GM18517 (cell line): ENCODE results near the gene SLC32A1.

ENCODE experiments used
- ATAC-seq: cut with Tn5 transposase; IDR thresholded peaks from one replicate; pipeline ENCODE4 v1.9.1; 2021; ENCODE audit warnings: mild to moderate bottlenecking, moderate library complexity; ENCODE audit not compliant: unreplicated experiment

SLC32A1 gene

GRCh38 chr20:38725148-38725901 is 1.0 kb downstream of the SLC32A1 start:
- ATAC-seq: no peak

- ATAC-seq: no peak
These were observed 1.9 kb downstream of the SLC32A1 start for GRCh38 chr20:38725931-38726803.

DNA sequence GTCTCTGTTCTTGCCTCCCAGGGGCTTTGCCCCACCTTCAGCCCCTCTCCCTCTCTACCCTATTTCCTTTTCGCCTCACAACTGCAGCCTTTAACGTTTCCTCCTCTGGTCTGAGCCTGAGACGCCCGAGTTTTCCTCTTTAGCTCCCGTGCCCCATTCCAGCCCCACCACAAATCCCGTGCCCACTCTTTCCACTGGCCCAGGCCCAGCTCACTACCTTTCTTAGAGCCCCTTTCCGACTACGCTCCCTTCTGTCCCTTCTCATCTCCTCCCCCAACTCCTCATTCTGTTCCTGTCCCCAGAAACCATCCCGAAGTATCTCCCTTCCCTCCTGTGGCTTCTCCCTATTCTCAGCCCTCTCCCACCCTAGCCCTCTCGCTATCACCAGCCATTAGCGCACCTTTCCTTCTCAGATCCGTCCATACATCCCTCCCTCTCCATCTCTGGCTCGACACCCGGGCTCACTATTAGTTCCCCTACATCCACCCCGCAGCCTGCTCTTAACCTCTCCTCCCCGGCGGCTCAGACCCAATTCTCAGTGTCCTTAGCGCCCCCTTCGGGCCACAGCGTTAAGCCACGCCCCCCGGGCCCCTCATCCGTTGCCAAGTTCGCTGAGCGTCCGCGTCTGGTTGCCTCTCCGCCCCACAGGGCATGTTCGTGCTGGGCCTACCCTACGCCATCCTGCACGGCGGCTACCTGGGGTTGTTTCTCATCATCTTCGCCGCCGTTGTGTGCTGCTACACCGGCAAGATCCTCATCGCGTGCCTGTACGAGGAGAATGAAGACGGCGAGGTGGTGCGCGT is 2.7 kb downstream of the SLC32A1 start:
- ATAC-seq: no peak

DNA sequence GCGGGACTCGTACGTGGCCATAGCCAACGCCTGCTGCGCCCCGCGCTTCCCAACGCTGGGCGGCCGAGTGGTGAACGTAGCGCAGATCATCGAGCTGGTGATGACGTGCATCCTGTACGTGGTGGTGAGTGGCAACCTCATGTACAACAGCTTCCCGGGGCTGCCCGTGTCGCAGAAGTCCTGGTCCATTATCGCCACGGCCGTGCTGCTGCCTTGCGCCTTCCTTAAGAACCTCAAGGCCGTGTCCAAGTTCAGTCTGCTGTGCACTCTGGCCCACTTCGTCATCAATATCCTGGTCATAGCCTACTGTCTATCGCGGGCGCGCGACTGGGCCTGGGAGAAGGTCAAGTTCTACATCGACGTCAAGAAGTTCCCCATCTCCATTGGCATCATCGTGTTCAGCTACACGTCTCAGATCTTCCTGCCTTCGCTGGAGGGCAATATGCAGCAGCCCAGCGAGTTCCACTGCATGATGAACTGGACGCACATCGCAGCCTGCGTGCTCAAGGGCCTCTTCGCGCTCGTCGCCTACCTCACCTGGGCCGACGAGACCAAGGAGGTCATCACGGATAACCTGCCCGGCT is 3.4 kb downstream of the SLC32A1 start:
- ATAC-seq: no peak

DNA sequence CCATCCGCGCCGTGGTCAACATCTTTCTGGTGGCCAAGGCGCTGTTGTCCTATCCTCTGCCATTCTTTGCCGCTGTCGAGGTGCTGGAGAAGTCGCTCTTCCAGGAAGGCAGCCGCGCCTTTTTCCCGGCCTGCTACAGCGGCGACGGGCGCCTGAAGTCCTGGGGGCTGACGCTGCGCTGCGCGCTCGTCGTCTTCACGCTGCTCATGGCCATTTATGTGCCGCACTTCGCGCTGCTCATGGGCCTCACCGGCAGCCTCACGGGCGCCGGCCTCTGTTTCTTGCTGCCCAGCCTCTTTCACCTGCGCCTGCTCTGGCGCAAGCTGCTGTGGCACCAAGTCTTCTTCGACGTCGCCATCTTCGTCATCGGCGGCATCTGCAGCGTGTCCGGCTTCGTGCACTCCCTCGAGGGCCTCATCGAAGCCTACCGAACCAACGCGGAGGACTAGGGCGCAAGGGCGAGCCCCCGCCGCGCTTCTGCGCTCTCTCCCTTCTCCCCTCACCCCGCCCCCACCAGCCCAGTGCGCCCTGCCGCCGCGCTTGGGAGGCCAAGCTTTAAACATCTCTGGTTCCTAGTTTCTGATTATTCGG is 4.0 kb downstream of the SLC32A1 start:
- ATAC-seq: no peak

- no peak for ATAC-seq
These were observed 4.8 kb downstream of the SLC32A1 start for GRCh38 chr20:38728911-38729642.

GRCh38 chr20:38729767-38730166 is 5.5 kb downstream of the SLC32A1 start:
- ATAC-seq: no peak

DNA sequence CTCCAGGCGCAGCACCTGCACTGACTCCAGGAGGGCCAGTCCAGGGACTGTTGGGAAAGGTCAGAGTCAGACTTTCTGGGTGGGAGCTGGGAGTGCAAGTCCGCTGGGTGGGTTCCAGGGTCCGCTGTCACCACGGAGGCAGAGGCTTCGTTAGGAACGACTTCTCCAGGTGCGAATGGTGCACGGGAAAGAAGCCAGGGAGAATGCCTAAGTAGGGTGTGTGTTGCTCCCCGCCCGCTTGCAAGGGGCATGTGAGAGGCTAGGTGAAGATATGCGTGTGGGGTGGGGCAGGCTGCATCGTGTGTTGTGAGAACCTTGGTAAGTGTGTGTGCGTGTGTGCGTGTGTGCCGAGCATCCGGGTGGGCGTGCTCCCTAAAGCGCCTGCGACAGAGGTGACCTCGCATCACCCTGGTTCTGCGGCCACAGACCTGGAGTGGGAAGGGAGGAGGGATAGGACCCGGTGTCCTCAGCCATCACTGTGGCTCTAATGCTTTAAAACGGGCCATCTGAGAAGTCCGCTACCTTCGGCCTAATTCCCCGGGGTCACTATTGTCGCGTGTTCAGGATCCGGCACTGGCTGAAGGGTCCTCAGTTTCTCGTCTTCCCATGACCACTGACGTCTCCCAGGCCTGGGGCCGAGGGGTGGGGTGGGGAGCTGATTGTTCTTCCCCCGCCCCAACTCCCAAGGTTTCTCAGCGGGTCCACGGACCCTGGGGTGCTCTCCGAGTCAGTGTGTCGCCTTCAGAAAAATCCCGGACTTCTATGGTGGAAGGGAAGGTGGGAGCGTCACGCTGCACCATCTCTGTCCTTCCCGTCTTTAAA is 6.1 kb downstream of the SLC32A1 start:
- no peak for ATAC-seq

GRCh38 chr20:38730989-38731737 is 6.9 kb downstream of the SLC32A1 start:
- peak; percentile 63 for ATAC-seq

GRCh38 chr20:38731738-38732113 is 7.4 kb downstream of the SLC32A1 start:
- no peak for ATAC-seq

DNA sequence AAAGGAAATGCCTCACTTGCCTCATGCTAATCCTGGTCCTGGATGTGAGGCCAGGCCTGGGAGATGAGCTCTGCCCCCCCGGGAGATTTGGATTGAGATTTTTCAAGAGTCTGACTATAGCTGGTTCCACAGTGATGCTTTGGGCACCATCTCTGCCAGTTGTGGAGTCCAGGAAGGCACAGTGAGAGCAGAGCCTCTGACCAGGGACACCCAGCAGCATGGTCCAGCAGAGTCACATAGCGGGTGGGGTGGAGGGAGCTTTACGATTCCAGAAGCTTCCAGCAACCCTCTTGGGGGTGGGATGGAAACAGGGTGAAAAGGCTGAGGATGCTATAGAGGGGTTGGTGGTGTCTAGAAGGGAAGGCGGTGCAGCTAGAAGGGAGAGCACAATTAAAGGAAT is 8.7 kb downstream of the SLC32A1 start:
- no peak for ATAC-seq

GRCh38 chr20:38735172-38735571 is 10.9 kb downstream of the SLC32A1 start:
- ATAC-seq: no peak

DNA sequence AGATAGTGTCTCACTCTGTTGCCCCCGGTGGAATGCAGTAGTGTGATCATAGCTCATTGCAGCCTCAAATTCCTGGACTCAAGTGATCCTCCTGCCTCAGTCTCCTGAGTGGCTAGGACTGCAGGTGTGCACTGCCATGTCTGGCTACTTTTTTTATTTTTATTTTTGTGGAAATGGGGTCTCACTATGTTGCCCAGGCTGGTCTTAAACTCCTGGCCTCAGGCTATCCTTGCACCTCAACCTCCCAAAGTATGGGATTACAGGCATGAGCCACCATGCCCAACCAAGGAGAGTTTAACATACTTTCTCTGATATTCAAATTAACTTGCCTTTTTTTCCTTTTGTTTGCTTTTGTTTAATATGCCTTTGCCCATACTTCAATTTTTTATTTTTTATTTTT is 13.6 kb downstream of the SLC32A1 start:
- ATAC-seq: no peak

DNA sequence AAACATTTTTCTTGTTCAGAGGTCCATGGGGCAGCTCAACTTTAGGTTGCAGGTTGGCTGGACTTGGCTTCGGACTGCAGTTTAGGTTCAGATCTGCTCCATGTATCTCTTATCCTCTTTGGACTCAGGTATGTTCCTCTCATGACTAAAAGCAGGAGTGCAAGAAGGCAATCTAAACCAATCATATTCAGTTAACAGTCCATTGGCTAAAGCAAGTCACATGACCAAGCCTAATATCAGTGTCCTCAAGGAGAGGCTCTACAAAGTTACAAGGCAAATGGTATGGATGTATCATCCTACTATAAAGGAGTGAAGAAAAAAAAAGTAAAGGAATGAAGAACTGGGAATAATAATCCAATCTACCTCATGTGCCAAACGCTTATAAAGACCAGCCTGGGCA is 21.5 kb downstream of the SLC32A1 start:
- ATAC-seq: no peak

- ATAC-seq: no peak
These were observed 23.3 kb downstream of the SLC32A1 start for GRCh38 chr20:38747495-38748096.

GRCh38 chr20:38748097-38748860 is 24.0 kb downstream of the SLC32A1 start, which contains the start of gene ACTR5:
TSS of gene ACTR5 (plus strand) at chr20:38748460. CDS start at chr20:38748479, 19 bp downstream.
- peak; percentile 80 for ATAC-seq

- peak; percentile 30 for ATAC-seq
These were observed 24.5 kb downstream of the SLC32A1 start for GRCh38 chr20:38748861-38749149.
